ENCODE results near the gene OTUB2. TPM values are rescaled to one million over a fixed set of nuclear protein-coding genes. Genes with fewer than 3 reads are reported as not detected.

OTUB2 gene
- total and polyA plus RNA-seq, 2 of the 8 experiments (the other 6 are each of a cell fraction or from before 2014, with no cell fraction given), result 2.2 to 4.2 TPM

- TF ChIP-seq SRF (IDR thresholded peaks at IDR 0.05; ENCODE audit: low read depth, low read length), result no peak
Observed at GRCh38 chr14:94003397-94003796, 22.7 kb upstream of the OTUB2 start (continued).

All from H1 (cell line).